AG09309 (cell line): ENCODE data around the gene OTUB1.

Experiments used
- DNase-seq: peaks from one replicate; pipeline ENCODE4 v3.0.0-alpha.2; 2010; ENCODE audit warnings: low read depth
- H3K4me3 ChIP-seq: 2 replicates; pipeline ENCODE4 v1.5.1; 2011; ENCODE audit warnings: mild to moderate bottlenecking, low read depth, low read length, moderate library complexity; ENCODE audit not compliant: control insufficient read depth
- TF ChIP-seq, protein P1 (sequence below): IDR thresholded peaks from 2 replicates; pipeline ENCODE4 v1.5.1; 2011; ENCODE audit warnings: mild to moderate bottlenecking, low read depth, low read length, inconsistent platforms; ENCODE audit not compliant: insufficient read depth, control insufficient read depth; ENCODE audit errors: missing control alignments

The OTUB1 gene

DNA sequence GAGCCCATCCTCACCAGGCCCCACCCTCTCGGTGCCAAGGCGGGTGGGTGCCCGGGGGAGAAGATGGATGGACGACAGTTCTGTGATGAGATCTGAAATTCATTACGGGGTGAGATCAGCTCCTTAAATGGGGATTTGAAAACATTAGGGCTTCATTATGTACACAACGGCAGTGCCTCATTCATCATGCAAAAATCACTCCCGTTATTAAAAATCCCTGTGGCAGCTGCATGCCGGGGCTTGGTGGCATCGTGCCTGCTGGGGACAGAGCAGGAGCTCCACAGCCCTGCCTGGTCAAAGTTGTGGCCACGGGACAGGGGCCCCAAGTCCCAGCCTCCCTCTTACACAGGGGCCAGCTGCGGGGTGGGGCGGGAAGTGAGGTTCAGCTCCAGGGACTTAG, 20.2 kb downstream of the OTUB1 start:
- no peak for DNase-seq
- TF ChIP-seq, protein P1, sequence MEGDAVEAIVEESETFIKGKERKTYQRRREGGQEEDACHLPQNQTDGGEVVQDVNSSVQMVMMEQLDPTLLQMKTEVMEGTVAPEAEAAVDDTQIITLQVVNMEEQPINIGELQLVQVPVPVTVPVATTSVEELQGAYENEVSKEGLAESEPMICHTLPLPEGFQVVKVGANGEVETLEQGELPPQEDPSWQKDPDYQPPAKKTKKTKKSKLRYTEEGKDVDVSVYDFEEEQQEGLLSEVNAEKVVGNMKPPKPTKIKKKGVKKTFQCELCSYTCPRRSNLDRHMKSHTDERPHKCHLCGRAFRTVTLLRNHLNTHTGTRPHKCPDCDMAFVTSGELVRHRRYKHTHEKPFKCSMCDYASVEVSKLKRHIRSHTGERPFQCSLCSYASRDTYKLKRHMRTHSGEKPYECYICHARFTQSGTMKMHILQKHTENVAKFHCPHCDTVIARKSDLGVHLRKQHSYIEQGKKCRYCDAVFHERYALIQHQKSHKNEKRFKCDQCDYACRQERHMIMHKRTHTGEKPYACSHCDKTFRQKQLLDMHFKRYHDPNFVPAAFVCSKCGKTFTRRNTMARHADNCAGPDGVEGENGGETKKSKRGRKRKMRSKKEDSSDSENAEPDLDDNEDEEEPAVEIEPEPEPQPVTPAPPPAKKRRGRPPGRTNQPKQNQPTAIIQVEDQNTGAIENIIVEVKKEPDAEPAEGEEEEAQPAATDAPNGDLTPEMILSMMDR = no peak
- no peak overlapping the region for H3K4me3 ChIP-seq

DNA sequence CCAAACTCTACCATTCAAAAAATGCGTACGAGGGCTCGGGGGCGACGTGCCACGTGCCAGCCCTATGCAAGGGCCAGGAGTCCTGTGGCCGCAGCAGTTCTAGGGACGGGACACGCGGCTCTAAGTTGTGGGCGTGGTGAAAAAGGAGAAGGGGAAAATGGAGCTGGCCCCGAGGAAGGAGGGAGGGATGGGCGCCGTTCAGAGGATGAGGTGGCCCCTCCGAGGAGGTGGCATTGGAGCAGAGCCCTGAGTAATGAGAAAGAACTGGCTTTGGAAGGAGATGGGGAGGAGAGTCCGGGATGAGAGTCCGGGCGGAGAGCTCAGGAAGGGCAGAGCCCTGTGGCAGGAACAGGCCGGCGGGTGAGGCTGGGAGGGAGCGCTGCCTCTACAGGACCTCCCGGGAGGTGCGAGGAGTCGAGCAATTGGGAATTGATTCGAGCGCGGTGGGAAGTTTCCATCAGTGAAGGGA, 21.0 kb downstream of the OTUB1 start:
- no peak for DNase-seq
- TF ChIP-seq, protein P1 = no peak
- H3K4me3 ChIP-seq = peak overlapping the region; percentile 34

DNA sequence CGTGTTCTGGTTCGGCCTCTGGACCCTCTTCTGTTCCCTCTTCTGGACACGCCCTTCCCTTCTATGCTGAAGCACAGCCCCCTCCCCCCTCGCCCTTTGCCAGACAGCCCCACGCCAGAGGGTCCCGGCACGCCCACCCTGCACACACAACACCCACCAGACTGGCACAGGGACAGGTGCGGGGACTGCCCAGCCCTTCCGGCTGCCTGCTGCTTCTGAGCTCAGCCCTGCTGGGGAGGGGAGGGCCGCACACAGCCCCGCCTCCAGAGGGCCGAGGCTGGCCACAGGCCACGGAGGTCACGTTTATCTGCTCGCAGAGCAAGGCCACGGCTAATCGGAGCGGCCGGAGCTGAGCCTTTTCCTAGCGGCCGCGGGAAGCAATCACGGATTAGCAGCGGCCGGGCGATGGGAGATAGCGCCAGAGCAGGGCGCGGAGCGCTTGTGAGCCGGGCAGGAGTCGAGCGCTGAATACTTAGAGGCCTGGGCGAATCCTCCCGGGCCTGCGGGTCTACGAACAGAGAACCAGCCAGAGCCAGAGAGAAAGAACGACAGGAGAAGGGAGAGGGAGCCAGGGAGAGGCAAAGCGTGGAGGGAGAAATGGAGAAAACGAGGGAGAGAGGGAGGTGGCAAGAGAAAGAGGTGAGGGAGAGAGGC, 21.5 kb downstream of the OTUB1 start:
- no peak for DNase-seq
- TF ChIP-seq, protein P1 = peak; percentile 13
- peak overlapping the region; percentile 34 for H3K4me3 ChIP-seq

GRCh38 chr11:64008283-64008913, 22.2 kb downstream of the OTUB1 start:
- no peak overlapping the region for H3K4me3 ChIP-seq
- DNase-seq = no peak
- TF ChIP-seq, protein P1 = no peak

DNA sequence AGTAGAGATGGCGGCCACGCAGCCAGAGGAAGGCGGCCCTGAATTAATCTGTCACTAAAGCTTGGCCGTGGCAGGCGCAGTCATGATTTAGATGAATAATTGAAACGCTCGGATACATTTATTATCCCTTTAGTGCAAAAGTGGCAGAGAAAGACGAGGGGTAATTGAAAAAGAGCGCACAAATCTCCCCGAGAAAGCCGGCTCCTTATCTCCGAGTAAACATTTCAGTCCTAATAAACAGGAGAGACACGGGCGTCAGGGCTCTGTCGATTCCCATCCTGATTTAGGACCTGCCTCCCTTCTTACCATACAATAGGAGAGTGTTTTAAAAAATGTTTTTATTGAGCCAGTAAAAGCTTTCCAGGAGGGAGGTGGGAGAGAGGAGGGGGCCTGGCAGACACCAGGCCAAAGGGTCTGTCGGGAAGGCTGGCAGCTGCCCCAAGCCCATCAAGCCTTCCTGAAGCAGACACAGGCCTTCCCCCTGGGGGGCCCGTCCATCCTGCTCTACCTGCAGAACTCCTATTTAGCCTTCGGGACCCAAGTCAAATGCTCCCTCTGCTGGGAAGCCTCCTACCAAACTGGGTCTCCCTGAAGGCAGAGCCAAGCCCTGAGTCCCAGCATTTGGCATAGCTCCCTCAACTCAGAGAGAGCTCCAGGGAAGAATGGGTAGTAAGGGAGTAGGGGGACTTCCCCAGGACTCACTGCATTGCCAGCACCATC, 22.8 kb downstream of the OTUB1 start:
- TF ChIP-seq, protein P1 = no peak

GRCh38 chr11:64009710-64010109, 23.5 kb downstream of the OTUB1 start:
- DNase-seq = no peak
- TF ChIP-seq, protein P1 = no peak
- H3K4me3 ChIP-seq = no peak overlapping the region

More for the DNA sequence above, 22.8 kb downstream of the OTUB1 start:
- H3K4me3 ChIP-seq = no peak overlapping the region
- no peak for DNase-seq
